ENCODE measurements around the gene RAB2B.

Gene RAB2B

GRCh38 chr14:21514341-21514740, 37.6 kb upstream of the RAB2B start:
- TF ChIP-seq TCF12 (IDR thresholded peaks at IDR 0.05; ENCODE audit: low read depth) (no peak), USF1 (IDR thresholded peaks at IDR 0.05) (no peak), RAD21 (IDR thresholded peaks at IDR 0.05; ENCODE audit: low read depth) (no peak), FOXM1 (IDR thresholded peaks at IDR 0.05; ENCODE audit: borderline replicate concordance, low read depth) (no peak), CREB1 (IDR thresholded peaks at IDR 0.05; ENCODE audit: low read depth) (no peak), ZBTB7A (IDR thresholded peaks at IDR 0.05; ENCODE audit: low read depth) (no peak), CEBPB (IDR thresholded peaks at IDR 0.05) (no peak), NFIC (IDR thresholded peaks at IDR 0.05) (no peak), TAF1 (IDR thresholded peaks at IDR 0.05; ENCODE audit: low read depth) (no peak), EGR1 (IDR thresholded peaks at IDR 0.05) (no peak)
- TF ChIP-seq, protein P1, sequence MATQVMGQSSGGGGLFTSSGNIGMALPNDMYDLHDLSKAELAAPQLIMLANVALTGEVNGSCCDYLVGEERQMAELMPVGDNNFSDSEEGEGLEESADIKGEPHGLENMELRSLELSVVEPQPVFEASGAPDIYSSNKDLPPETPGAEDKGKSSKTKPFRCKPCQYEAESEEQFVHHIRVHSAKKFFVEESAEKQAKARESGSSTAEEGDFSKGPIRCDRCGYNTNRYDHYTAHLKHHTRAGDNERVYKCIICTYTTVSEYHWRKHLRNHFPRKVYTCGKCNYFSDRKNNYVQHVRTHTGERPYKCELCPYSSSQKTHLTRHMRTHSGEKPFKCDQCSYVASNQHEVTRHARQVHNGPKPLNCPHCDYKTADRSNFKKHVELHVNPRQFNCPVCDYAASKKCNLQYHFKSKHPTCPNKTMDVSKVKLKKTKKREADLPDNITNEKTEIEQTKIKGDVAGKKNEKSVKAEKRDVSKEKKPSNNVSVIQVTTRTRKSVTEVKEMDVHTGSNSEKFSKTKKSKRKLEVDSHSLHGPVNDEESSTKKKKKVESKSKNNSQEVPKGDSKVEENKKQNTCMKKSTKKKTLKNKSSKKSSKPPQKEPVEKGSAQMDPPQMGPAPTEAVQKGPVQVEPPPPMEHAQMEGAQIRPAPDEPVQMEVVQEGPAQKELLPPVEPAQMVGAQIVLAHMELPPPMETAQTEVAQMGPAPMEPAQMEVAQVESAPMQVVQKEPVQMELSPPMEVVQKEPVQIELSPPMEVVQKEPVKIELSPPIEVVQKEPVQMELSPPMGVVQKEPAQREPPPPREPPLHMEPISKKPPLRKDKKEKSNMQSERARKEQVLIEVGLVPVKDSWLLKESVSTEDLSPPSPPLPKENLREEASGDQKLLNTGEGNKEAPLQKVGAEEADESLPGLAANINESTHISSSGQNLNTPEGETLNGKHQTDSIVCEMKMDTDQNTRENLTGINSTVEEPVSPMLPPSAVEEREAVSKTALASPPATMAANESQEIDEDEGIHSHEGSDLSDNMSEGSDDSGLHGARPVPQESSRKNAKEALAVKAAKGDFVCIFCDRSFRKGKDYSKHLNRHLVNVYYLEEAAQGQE (IDR thresholded peaks at IDR 0.05; ENCODE audit: low read depth): no peak

- TF ChIP-seq FOXM1 (IDR thresholded peaks at IDR 0.05; ENCODE audit: borderline replicate concordance, low read depth): no peak
- no peak for TF ChIP-seq RAD21 (IDR thresholded peaks at IDR 0.05; ENCODE audit: low read depth)
- TF ChIP-seq CEBPB (IDR thresholded peaks at IDR 0.05): no peak
- 0 out of 2 replicates have a peak, but pooled peaks have one; percentile 7 for TF ChIP-seq NFIC (IDR thresholded peaks at IDR 0.05)
- TF ChIP-seq TEAD4 (IDR thresholded peaks at IDR 0.05): 0 out of 2 replicates have a peak, but pooled peaks have one; percentile 21
- TF ChIP-seq EGR1 (IDR thresholded peaks at IDR 0.05): peak; percentile 100
- TF ChIP-seq TCF12 (IDR thresholded peaks at IDR 0.05; ENCODE audit: low read depth): no peak
- peak; percentile 68 for TF ChIP-seq TAF1 (IDR thresholded peaks at IDR 0.05; ENCODE audit: low read depth)
- no peak for TF ChIP-seq USF1 (IDR thresholded peaks at IDR 0.05)
- peak; percentile 100 for TF ChIP-seq YY1 (IDR thresholded peaks at IDR 0.05; ENCODE audit: low read depth)
- peak; percentile 97 for TF ChIP-seq MAX (IDR thresholded peaks at IDR 0.05)
- TF ChIP-seq CREB1 (IDR thresholded peaks at IDR 0.05; ENCODE audit: low read depth): peak; percentile 84
Observed at GRCh38 chr14:21510735-21511657, 34.2 kb upstream of the RAB2B start, which contains the start of gene METTL3. METTL3 (minus strand) TSS chr14:21511340; CDS start chr14:21511223, 117 bp downstream.

DNA sequence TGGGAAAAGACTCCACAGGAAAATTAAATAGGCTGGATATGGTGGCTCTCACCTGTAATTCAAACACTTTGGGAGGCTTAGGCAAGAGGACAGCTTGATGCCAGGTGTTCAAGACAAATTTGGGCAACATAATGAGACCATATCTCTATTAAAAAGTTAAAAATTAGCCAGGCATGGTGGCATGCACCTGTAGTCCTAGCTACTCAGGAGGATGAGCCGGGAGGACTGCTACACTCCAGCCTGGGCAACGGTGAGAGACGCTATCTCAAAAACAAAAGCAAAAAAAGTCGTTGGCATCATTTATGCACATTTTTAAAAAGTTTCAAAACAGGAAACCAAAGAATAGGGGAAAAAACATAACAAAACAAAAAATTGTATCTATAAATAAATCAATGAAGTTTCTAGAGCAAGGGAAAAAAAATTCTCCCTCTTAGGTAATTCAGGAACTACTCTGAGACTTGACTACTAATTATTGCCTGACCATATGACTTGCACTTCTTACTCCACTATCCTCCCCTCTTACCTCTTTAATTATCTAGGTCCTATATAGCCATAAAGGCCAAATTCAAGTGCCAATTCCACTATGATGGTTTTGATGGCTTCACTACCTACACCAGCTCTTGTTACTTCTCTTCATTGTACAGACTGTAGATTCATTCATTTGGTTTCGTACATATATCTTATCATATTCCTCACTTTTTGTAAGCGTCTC, 32.8 kb upstream of the RAB2B start:
- no peak for TF ChIP-seq TCF12 (IDR thresholded peaks at IDR 0.05; ENCODE audit: low read depth)
- TF ChIP-seq CREB1 (IDR thresholded peaks at IDR 0.05; ENCODE audit: low read depth): no peak
- no peak for TF ChIP-seq RAD21 (IDR thresholded peaks at IDR 0.05; ENCODE audit: low read depth)
- no peak for TF ChIP-seq MAX (IDR thresholded peaks at IDR 0.05)
- no peak for TF ChIP-seq FOXM1 (IDR thresholded peaks at IDR 0.05; ENCODE audit: borderline replicate concordance, low read depth)
- no peak for TF ChIP-seq EGR1 (IDR thresholded peaks at IDR 0.05)
- TF ChIP-seq, protein P1 (IDR thresholded peaks at IDR 0.05; ENCODE audit: low read depth): no peak
- TF ChIP-seq TAF1 (IDR thresholded peaks at IDR 0.05; ENCODE audit: low read depth): no peak
- TF ChIP-seq EP300 (IDR thresholded peaks at IDR 0.05; ENCODE audit: borderline replicate concordance): no peak
- no peak for TF ChIP-seq ZBTB7A (IDR thresholded peaks at IDR 0.05; ENCODE audit: low read depth)
- TF ChIP-seq USF1 (IDR thresholded peaks at IDR 0.05): no peak

- TF ChIP-seq CREB1 (IDR thresholded peaks at IDR 0.05; ENCODE audit: low read depth) (no peak), ZBTB7A (IDR thresholded peaks at IDR 0.05; ENCODE audit: low read depth) (no peak), TAF1 (IDR thresholded peaks at IDR 0.05; ENCODE audit: low read depth) (no peak), RAD21 (IDR thresholded peaks at IDR 0.05; ENCODE audit: low read depth) (no peak), TCF12 (IDR thresholded peaks at IDR 0.05; ENCODE audit: low read depth) (no peak), FOXM1 (IDR thresholded peaks at IDR 0.05; ENCODE audit: borderline replicate concordance, low read depth) (no peak), YY1 (IDR thresholded peaks at IDR 0.05; ENCODE audit: low read depth) (no peak)
Observed at GRCh38 chr14:21506557-21506956, 29.8 kb upstream of the RAB2B start.

All from Ishikawa (cell line).